Endodermal cell (in vitro differentiated cells): Measurements from ENCODE around the gene FLNC. TPM values are rescaled to one million over a fixed set of nuclear protein-coding genes. Genes with fewer than 3 reads are reported as not detected.

Experiments used
- DNase-seq: peaks from one replicate; pipeline ENCODE4 v3.0.0-alpha.2; 2017
- H3K27ac ChIP-seq: 2 replicates; pipeline ENCODE4 v1.5.1; 2013; ENCODE audit warnings: mild to moderate bottlenecking, low read depth, low read length, moderate library complexity
- H3K27me3 ChIP-seq: 2 replicates; pipeline ENCODE4 v1.6.1; 2013; ENCODE audit warnings: mild to moderate bottlenecking, low read length, moderate library complexity; ENCODE audit not compliant: insufficient read depth, control insufficient read depth, poor library complexity, severe bottlenecking
- H3K36me3 ChIP-seq: 2 replicates; pipeline ENCODE4 v1.7.0; 2013; ENCODE audit warnings: mild to moderate bottlenecking, low read length, moderate library complexity; ENCODE audit not compliant: control insufficient read depth, insufficient read depth
- H3K4me1 ChIP-seq: one replicate; pipeline ENCODE4 v1.7.0; 2013; ENCODE audit warnings: low read length; ENCODE audit not compliant: control insufficient read depth, insufficient read depth
- H3K4me3 ChIP-seq: 2 replicates; pipeline ENCODE4 v1.5.1; 2013; ENCODE audit warnings: mild to moderate bottlenecking, low read length, moderate library complexity
- H3K9ac ChIP-seq: 2 replicates; pipeline ENCODE4 v1.6.1; 2013; ENCODE audit warnings: mild to moderate bottlenecking, low read length, moderate library complexity; ENCODE audit not compliant: poor library complexity, severe bottlenecking; ENCODE audit errors: extremely low read depth
- H3K9me3 ChIP-seq: 2 replicates; pipeline ENCODE4 v1.6.1; 2013; ENCODE audit warnings: mild to moderate bottlenecking, low read length, moderate library complexity; ENCODE audit not compliant: control insufficient read depth
- H3K27ac Mint-ChIP-seq: 2 replicates; pipeline ENCODE4 v1.8.0; 2020; ENCODE audit warnings: mixed read lengths
- H3K27me3 Mint-ChIP-seq: 2 replicates; pipeline ENCODE4 v1.8.0; 2021; ENCODE audit warnings: mild to moderate bottlenecking, mixed read lengths; ENCODE audit not compliant: insufficient read depth
- H3K36me3 Mint-ChIP-seq: 2 replicates; pipeline ENCODE4 v1.8.0; 2020; ENCODE audit warnings: low read depth, mixed read lengths
- H3K4me1 Mint-ChIP-seq: 2 replicates; pipeline ENCODE4 v1.8.0; 2020; ENCODE audit warnings: mixed read lengths
- H3K4me3 Mint-ChIP-seq: 2 replicates; pipeline ENCODE4 v1.8.0; 2020; ENCODE audit warnings: mild to moderate bottlenecking, moderate library complexity, mixed read lengths
- H3K9me3 Mint-ChIP-seq: 2 replicates; pipeline ENCODE4 v1.8.0; 2020; ENCODE audit warnings: mild to moderate bottlenecking, mixed read lengths
- CTCF ChIP-seq: fragments of 200-600 bp; sonication (generic); conservative IDR thresholded peaks from 2 replicates; pipeline ENCODE4 v1.5.0; 2021; ENCODE audit warnings: antibody characterized with exemption, mild to moderate bottlenecking
- WGBS, 2 experiments: methylation state at CpG; one replicate each; pipeline versions ENCODE4 v1.1.5 to v1.1.7; 2013; ENCODE audit warnings: missing lambda C conversion rate in 2 of 2, mixed read lengths in 1 of 2; ENCODE audit not compliant: insufficient coverage in 1 of 2, insufficient read length in 1 of 2; 5-methylcytosine and 5-hydroxymethylcytosine counted together
- total RNA-seq, 2 donors: library from RNA; stranded (reverse); fragmentation: NEBNext Ultra II Directional in 1 of 2; extraction: Animal tissue kit (Norgen Biotek cat#: 25700) in 1 of 2; gene quantifications; 2 replicates in 1 of 2; 3 replicates in 1 of 2; pipeline ENCODE4 v1.2.1, GENCODE V29; 2021

Gene FLNC
- total RNA-seq, 2 donors from 2014 or later = 6.6 to 11.5 TPM

GRCh38 chr7:128849156-128849515 lies 18.9 kb downstream of the FLNC start:
- no peak overlapping the region for H3K27ac Mint-ChIP-seq
- no peaks in the 10 kb centered on the region for H3K4me1 Mint-ChIP-seq
- Histone ChIP-seq H3K9ac (no peak overlapping the region), H3K4me1 (no peaks in the 10 kb centered on the region), H3K9me3 (no peaks in the 10 kb centered on the region), H3K27me3 (no peaks in the 10 kb centered on the region), H3K27ac (no peak overlapping the region), H3K4me3 (no peak overlapping the region), H3K36me3 (no peaks in the 10 kb centered on the region)
- no peak overlapping the region for H3K4me3 Mint-ChIP-seq
- no peaks in the 10 kb centered on the region for H3K27me3 Mint-ChIP-seq
- no peak for DNase-seq
- WGBS, 2 experiments = 94 to 97% methylated on average over 13 to 16 of the region's 16 CpGs
- H3K9me3 Mint-ChIP-seq = no peaks in the 10 kb centered on the region
- H3K36me3 Mint-ChIP-seq = peaks cover 2% of the 10 kb centered on the region
- TF ChIP-seq CTCF = no peak

GRCh38 chr7:128849804-128850490 lies 19.7 kb downstream of the FLNC start:
- no peak for TF ChIP-seq CTCF
- H3K9me3 Mint-ChIP-seq = no peaks in the 10 kb centered on the region
- H3K4me1 ChIP-seq = no peaks in the 10 kb centered on the region
- H3K9ac ChIP-seq = no peak overlapping the region
- H3K27ac Mint-ChIP-seq = no peak overlapping the region
- H3K4me3 ChIP-seq = no peak overlapping the region
- no peaks in the 10 kb centered on the region for H3K27me3 Mint-ChIP-seq
- H3K9me3 ChIP-seq = no peaks in the 10 kb centered on the region
- H3K36me3 ChIP-seq = no peaks in the 10 kb centered on the region
- DNase-seq = no peak
- no peak overlapping the region for H3K4me3 Mint-ChIP-seq
- H3K36me3 Mint-ChIP-seq = peaks cover 2% of the 10 kb centered on the region
- H3K27ac ChIP-seq = no peak overlapping the region
- H3K27me3 ChIP-seq = no peaks in the 10 kb centered on the region
- WGBS, 2 experiments = 95 to 98% methylated on average over 8 to 18 of the region's 18 CpGs
- no peaks in the 10 kb centered on the region for H3K4me1 Mint-ChIP-seq

- Mint-ChIP-seq H3K9me3 (no peaks in the 10 kb centered on the region), H3K36me3 (peaks cover 2% of the 10 kb centered on the region), H3K27me3 (no peaks in the 10 kb centered on the region), H3K4me1 (no peaks in the 10 kb centered on the region), H3K27ac (no peak overlapping the region), H3K4me3 (no peak overlapping the region)
- peaks cover 9% of the 10 kb centered on the region for H3K36me3 ChIP-seq
- H3K27ac ChIP-seq = no peak overlapping the region
- H3K9me3 ChIP-seq = no peaks in the 10 kb centered on the region
- WGBS, 2 experiments = 93 to 96% methylated on average over 27 to 28 of the region's 28 CpGs
- no peaks in the 10 kb centered on the region for H3K4me1 ChIP-seq
- H3K4me3 ChIP-seq = no peak overlapping the region
- TF ChIP-seq CTCF = no peak
- H3K27me3 ChIP-seq = no peaks in the 10 kb centered on the region
- DNase-seq = no peak
- no peak overlapping the region for H3K9ac ChIP-seq
Measured at GRCh38 chr7:128852537-128853254, 22.5 kb downstream of the FLNC start.
